ENCODE data around the gene MEX3A. TPM values are rescaled to one million over a fixed set of nuclear protein-coding genes. Genes with fewer than 3 reads are reported as not detected.

Gene MEX3A
- total and polyA plus RNA-seq, 3 donors from 2014 or later = 0.87 to 3.0 (median 2.4) TPM

- WGBS, 2 donors = 93 to 95% methylated on average over 3 of the region's 3 CpGs
- no peak for TF ChIP-seq POLR2A (IDR thresholded peaks at IDR 0.05)
- TF ChIP-seq, protein P1, sequence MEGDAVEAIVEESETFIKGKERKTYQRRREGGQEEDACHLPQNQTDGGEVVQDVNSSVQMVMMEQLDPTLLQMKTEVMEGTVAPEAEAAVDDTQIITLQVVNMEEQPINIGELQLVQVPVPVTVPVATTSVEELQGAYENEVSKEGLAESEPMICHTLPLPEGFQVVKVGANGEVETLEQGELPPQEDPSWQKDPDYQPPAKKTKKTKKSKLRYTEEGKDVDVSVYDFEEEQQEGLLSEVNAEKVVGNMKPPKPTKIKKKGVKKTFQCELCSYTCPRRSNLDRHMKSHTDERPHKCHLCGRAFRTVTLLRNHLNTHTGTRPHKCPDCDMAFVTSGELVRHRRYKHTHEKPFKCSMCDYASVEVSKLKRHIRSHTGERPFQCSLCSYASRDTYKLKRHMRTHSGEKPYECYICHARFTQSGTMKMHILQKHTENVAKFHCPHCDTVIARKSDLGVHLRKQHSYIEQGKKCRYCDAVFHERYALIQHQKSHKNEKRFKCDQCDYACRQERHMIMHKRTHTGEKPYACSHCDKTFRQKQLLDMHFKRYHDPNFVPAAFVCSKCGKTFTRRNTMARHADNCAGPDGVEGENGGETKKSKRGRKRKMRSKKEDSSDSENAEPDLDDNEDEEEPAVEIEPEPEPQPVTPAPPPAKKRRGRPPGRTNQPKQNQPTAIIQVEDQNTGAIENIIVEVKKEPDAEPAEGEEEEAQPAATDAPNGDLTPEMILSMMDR (IDR thresholded peaks at IDR 0.05) = no peak
- H3K4me3 ChIP-seq = no peak overlapping the region
- no peaks in the 10 kb centered on the region for H3K36me3 ChIP-seq (ENCODE audit: low read depth, missing control alignments)
- no peak for DNase-seq
- intact Hi-C loops (cut with DNase I; ENCODE audit: low total_unique reads) = no loop called here
- no peaks in the 10 kb centered on the region for H3K4me1 ChIP-seq
- H3K27ac ChIP-seq = no peak overlapping the region
- no peaks in the 10 kb centered on the region for H3K9me3 ChIP-seq
- H3K27me3 ChIP-seq = no peaks in the 10 kb centered on the region
These were observed 17.1 kb downstream of the MEX3A start for GRCh38 chr1:156065212-156065611.

DNA sequence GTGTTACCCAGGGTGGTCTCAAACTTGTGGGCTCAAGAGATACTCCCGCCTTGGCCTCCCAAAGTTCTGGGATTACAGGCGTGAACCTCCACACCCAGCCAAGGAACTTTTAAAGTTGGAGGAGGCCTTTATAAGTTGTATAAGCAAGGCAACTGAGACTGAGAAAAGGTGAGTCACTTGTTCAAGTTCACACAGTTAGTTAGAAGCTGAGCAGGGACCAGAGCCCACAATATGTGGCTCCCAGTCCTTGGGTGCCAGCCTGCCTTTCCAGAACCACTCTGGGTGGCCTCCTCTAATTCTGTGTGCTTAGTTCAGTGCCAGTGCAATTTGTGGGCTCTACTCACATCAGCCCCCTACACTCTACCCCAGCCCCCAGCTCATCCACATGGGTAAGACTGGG is 17.6 kb downstream of the MEX3A start:
- 95 to 96% methylated on average over 2 of the region's 2 CpGs for WGBS, 2 donors
- intact Hi-C loops (cut with DNase I; ENCODE audit: low total_unique reads) = no loop called here

DNA sequence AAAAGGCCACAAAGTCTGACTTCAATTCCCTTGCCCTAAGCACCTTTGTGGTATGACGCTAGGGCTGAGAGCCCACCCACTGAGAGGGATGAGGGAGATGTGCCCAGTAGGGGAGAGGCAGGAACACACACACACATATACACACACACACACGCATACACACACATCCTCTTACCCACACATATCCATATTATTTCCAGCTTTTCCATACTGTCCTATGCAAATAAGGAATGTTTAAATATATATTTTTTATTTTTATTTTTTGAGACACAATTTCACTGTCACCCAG is 18.3 kb downstream of the MEX3A start:
- 57 to 67% methylated on average over 2 of the region's 2 CpGs for WGBS, 2 donors
- no peak for DNase-seq
- H3K4me3 ChIP-seq = no peak overlapping the region
- no peaks in the 10 kb centered on the region for H3K9me3 ChIP-seq
- H3K4me1 ChIP-seq = no peaks in the 10 kb centered on the region
- H3K36me3 ChIP-seq (ENCODE audit: low read depth, missing control alignments) = no peaks in the 10 kb centered on the region
- H3K27me3 ChIP-seq = no peaks in the 10 kb centered on the region
- intact Hi-C loops (cut with DNase I; ENCODE audit: low total_unique reads) = no loop called here
- no peak overlapping the region for H3K27ac ChIP-seq
- TF ChIP-seq POLR2A (IDR thresholded peaks at IDR 0.05) = no peak
- TF ChIP-seq, protein P1 (IDR thresholded peaks at IDR 0.05) = no peak

More for the DNA sequence above, 17.6 kb downstream of the MEX3A start:
- Histone ChIP-seq H3K27me3 (no peaks in the 10 kb centered on the region), H3K4me1 (no peaks in the 10 kb centered on the region), H3K27ac (no peak overlapping the region), H3K9me3 (no peaks in the 10 kb centered on the region), H3K36me3 (ENCODE audit: low read depth, missing control alignments) (no peaks in the 10 kb centered on the region), H3K4me3 (no peak overlapping the region)
- no peak for DNase-seq
- TF ChIP-seq POLR2A (IDR thresholded peaks at IDR 0.05) = no peak
- TF ChIP-seq, protein P1 (IDR thresholded peaks at IDR 0.05) = no peak

DNA sequence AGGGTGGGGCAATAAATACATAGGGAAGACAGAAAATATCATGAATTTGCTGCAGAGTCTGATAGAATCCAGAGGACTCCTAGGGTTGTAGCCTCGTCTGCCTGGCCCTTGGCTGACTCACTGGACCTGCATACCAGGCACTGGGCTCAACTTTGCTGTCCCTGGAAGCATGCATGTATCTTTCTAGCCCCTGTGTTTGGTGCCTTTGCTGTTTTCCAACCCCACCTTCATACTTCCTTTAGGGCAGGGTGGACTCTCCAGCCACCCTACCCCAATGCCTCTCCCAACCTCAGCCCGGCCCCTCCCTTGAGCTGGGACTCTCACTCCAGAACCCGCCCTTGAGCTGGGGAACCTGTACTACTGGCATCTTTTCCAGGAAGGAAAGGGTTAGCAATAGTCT is 20.1 kb downstream of the MEX3A start:
- no peak for DNase-seq
- H3K36me3 ChIP-seq (ENCODE audit: low read depth, missing control alignments) = no peaks in the 10 kb centered on the region
- intact Hi-C loops (cut with DNase I; ENCODE audit: low total_unique reads) = no loop called here
- WGBS, 2 donors = 87 to 97% methylated on average over 3 of the region's 3 CpGs
- TF ChIP-seq, protein P1 (IDR thresholded peaks at IDR 0.05) = no peak
- TF ChIP-seq POLR2A (IDR thresholded peaks at IDR 0.05) = no peak
- H3K4me3 ChIP-seq = no peak overlapping the region
- no peaks in the 10 kb centered on the region for H3K9me3 ChIP-seq
- H3K4me1 ChIP-seq = no peaks in the 10 kb centered on the region
- no peak overlapping the region for H3K27ac ChIP-seq
- H3K27me3 ChIP-seq = no peaks in the 10 kb centered on the region

- H3K4me3 ChIP-seq = no peak within 1 kb of the TSS
- DNase-seq = no peak
These were observed 21.2 kb downstream of the MEX3A start, which contains the start of gene RAB25 for GRCh38 chr1:156060937-156061636. TSS of gene RAB25 (plus strand) at chr1:156061160. CDS start at chr1:156061401, 241 bp downstream.

More at GRCh38 chr1:156060937-156061636, 21.2 kb downstream of the MEX3A start, which contains the start of gene RAB25:
- H3K27ac ChIP-seq = no peak within 1 kb of the TSS
- TF ChIP-seq, protein P1 (IDR thresholded peaks at IDR 0.05) = no peak
- no peak for TF ChIP-seq POLR2A (IDR thresholded peaks at IDR 0.05)
- intact Hi-C loops (cut with DNase I; ENCODE audit: low total_unique reads) = no loop called here
- no peaks in the 10 kb centered on the region for H3K36me3 ChIP-seq (ENCODE audit: low read depth, missing control alignments)
- H3K9me3 ChIP-seq = no peaks in the 10 kb centered on the region
- H3K27me3 ChIP-seq = no peaks in the 10 kb centered on the region
- WGBS, 2 donors = 64 to 65% methylated on average over 11 of the region's 11 CpGs
- H3K4me1 ChIP-seq = no peaks in the 10 kb centered on the region

Measured in testis (tissue), 3 donors.